ENCODE data around the gene PROSER2.

PROSER2 gene

DNA sequence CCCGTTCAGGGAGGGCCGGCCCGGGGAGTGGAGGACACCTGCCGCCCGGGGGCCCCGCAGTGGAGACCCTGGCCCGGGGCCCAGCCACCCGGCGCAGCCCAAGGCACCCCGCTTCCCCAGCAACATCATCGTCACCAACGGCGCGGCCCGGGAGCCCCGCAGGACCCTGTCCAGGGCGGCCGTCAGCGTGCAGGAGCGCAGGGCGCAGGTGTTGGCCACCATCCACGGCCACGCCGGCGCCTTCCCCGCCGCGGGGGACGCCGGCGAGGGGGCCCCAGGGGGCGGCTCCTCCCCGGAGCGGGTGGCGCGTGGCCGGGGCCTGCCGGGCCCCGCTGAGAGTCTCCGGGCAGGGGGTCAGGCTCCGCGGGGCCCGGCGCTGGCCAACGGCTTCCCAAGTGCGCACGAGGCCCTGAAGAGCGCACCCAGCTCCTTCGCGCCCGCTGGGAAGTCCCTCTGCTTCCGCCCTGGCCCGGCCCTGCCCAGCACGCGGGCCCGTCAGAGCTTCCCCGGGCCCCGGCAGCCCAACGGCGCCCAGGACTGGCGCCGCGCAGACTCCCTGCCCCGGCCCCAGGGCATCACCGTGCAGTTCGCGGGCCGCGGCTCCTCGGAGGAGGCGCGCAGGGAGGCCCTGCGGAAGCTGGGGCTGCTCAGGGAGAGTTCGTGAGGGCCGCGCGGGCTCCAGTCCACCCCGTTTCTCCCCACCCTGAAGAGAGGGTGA, 46.7 kb downstream of the PROSER2 start:
- DNase-seq = no peak

DNA sequence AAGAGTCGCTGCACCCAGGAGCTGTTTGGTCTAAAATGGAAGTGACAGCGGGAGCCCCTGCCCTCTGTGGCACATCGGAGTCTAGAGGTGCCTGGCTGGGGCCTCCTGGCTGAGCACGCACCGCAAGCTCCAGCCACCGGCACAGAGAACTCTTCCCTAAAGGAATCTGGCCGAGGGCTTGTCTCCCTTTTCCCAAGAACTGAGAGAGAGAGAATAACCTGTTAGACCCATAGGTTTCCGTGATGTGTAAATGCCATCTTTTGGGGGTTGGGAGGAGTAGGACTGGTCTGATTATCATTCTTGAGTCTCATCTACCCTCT, 47.3 kb downstream of the PROSER2 start:
- no peak for DNase-seq

GRCh38 chr10:11870900-11871400, 47.8 kb downstream of the PROSER2 start:
- no peak for DNase-seq

DNA sequence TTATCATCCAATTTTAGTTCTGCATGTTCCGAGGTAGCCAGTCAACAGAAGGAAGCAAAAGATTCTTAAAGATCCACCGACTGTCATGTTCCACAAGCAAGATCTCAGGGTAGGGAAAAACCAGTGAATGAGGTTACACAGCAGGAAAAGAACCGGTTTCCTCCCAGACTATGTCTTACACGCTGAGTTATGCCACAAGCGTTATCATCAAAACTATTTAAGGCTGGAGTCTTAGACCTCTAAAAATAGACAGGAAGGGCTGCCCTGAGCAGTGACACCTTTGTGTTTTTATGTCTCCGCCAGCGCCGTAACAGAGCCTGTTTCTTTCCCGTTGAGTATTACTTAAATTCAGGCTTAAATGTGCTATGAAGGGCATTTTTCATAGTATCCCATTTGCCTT, 48.3 kb downstream of the PROSER2 start:
- DNase-seq = peak; percentile 9

GRCh38 chr10:11874568-11875493, 51.7 kb downstream of the PROSER2 start:
- peak; percentile 26 for DNase-seq

- no peak for DNase-seq
Measured at GRCh38 chr10:11875494-11876281, 52.5 kb downstream of the PROSER2 start.

DNA sequence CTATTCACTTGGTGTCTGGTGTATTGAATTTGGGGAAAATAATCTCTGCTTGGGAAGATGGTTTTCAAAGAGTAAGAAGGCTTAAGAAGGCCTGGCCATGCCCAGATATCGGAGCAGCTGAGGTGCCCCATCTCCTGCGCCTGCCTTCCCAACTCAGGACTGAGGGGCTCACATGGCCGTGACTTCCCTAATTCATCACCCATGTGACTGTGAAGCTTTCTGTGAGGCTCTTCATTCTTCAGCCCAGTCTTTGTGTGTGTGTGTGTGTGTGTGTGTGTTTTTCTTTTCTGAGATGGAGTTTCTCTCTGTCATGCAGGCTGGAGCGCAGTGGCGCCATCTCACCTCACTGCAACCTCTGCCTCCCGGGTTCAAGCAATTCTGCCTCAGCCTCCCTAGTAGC, 53.2 kb downstream of the PROSER2 start:
- DNase-seq = no peak

DNA sequence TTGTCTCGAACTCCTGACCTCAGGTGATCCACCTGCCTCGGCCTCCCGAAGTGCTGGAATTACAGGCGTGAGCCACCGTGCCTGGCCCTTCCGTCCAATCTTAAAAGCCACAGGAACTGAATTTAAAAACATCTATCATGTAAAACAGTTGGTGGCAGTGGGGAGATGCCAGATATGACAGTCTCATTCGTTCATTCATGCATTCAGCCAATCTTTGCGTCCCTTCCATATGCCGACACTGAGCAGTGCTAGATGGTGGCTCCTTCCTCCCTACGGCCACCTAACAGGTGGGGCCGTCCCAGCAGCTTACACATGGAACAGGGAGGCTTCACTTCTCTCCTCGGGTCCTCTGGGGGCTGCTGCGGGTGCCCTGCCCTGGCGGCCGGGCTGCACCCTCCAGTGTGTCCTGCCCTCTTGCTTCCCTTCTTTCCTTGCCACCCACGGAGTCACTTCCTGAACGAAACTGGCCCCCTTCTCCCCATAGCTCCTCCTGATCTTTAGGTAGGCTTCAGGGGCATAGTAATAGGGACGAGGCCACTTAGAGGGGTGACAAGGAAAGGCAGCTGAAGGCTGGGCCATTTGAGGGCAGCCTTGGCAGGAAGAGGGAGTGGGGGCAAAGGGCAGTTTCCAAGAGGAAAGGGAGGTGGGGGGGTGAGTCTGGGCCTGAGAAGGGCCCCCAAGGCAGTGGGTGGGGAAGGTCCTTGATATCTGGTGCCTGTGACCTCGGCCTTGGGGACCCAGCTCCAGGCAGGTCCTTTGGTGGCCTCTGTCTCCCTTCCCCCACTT, 53.8 kb downstream of the PROSER2 start:
- DNase-seq = no peak

DNA sequence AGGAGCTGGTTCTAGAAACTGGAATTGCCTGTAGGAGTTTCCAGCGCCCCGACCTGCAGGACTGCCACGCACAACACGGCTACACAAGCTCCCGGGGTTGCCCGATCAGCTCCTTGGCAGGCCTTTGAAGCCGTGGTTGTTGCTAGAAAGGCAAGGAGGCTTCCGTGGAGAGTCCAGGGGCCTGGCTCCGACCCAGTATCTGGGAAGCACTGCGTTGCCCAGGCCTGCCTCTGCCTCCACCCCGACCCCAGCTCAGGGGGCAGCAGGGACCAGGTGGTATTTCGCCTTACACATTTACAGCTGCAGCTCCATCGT, 54.4 kb downstream of the PROSER2 start:
- DNase-seq = no peak

DNA sequence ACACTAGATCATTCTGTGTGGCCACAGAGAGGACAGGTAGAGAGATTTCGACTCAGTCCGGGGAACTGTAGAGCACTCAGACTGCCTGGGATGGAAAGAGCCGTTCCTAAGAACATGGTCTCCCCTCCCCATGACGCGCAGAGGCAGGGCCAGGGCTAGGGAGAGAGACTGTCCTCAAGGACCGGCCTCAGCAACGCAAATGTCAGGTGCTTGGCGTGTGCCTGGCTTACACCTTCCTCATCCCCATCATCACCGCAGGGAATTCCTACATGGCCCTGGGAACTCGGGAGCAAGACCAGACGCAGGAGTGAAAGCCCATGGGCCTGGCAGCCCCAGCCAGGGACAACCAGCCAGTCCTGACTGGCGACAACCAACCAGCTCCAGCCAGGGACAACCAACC, 55.6 kb downstream of the PROSER2 start:
- no peak for DNase-seq

DNA sequence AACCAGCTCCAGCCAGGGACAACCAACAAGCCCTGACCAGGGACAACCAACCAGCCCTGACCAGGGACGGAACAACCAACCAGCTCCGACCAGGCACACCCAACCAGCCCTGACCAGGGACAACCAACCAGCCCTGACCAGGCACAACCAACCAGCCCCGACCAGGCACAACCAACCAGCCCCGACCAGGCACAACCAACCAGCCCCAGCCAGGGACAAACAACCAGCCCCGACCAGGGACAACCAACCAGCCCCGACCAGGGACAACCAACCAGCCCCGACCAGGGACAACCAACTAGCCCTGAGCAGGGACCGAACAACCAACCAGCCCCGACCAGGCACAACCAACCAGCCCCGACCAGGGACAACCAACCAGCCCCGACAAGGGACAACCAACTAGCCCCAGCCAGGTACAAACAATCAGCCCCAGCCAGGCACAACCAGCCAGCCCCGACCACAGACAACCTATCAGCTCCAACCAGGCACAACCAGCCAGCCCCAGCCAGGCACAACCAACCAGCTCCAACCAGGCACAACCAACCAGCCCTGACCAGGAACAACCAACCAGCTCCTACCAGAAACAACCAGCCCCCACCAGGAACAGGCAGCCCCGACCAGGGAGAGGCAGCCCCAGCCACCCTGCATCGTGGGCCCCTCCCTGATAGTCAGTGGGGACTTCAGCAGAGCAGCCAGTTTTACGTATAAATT, 56.4 kb downstream of the PROSER2 start:
- DNase-seq = no peak

DNA sequence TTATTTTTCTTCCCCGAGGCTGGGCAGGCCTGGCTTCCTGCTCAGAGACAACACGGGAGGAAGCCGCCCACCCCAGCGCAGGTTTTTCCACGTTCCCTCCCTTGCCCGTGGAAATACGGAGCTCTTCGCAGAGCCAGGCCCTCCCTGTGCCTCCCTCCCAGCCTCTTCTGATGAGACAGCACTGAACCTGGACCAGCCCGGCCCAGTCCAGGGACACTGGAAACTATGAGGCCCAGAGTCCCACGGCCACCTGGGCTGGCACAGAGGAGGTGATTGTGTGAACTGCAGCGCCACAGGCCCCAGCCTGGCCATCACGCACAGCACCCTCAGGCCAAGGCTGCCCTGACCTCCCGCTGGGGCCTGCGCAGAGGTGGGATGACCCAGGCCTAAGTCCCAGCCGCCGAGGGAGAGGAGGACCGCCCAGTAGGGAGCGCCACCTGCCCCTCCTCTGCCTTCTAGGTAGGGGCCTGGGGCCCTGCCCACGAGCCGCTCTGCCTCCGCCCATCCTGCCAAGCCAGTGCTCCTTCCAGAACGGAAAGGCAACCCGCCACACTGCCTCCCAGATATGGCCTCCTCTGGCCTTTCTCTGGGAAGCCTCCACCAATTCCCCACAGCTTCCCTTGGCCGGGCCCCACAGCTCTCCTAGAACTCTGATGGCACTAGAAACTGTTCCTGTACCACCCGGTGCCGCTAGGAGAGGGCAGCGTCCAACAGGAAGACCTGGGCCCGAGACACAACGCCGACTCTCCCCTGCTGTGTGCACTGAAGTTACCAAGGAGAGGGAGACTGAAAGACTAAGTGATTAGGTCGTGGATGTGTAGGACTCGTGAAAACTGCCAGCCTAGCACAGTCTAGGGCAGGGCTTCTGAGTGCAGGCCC, 57.2 kb downstream of the PROSER2 start:
- no peak for DNase-seq

DNA sequence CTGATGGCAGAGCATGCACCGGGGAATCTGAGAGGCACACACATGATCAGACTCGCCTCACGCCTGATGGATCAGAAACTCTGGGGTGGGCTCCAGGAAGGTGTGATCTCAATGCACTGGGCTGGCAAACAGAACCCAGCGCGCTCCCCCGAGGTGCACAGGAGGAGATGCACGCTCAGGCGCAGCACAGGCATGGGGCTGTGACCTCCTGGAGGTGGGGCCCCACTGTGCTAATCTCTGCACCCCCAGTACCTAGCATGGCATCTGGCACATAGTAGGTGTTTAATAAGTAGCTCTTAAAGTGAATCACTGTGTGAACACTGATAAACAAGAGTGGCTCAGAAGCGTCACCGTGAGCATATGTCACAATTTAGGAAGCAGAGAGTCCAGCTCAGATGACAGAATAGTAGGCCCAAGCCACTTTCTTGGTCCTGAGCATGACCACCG, 57.9 kb downstream of the PROSER2 start:
- no peak for DNase-seq

DNA sequence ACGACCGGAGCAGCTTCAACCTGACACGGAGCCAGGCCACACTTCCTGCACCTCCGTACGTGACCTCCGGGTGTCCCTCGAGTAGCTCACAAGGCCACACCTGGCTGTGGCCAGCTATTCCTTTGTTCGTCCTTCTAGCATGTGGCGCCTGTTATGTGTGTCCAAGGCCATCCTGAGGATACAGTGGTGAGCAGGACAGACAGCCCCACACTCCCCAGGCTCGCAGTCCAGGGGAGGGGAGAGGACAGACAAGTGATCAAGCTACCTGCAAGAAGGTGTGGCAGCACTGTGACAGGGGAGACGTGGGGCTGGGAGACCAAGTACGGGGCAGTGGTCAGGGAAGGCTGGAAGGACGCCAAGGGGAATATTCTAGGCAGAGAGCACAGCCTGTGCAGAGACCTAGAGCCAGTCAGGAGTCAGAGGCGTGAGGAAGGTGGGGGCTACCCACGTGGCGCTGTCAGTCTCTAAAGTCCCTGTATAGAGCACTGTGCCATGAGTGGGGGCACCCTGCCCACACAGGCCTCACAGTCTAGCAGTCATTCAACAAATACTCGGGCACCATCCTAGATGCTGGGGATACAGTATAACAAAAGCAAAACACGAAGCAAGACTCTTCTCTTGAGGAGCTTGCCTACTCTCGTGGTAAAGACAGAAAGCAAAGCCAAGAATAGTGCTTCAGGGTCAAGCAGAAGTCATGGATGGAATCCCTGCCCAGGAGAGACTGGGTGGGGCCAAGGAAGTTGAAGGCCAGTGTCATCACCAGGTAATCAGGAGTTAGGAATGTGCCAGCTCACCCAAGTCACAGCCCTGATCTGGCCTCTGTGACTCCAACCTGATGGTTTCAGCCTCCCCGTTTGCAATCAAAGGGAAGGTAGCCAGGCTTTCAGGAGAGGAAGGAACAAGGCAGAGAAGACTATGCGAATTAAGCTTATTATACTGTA, 58.6 kb downstream of the PROSER2 start:
- no peak for DNase-seq

- DNase-seq = no peak
Measured at GRCh38 chr10:11882646-11883375, 59.7 kb downstream of the PROSER2 start.

DNA sequence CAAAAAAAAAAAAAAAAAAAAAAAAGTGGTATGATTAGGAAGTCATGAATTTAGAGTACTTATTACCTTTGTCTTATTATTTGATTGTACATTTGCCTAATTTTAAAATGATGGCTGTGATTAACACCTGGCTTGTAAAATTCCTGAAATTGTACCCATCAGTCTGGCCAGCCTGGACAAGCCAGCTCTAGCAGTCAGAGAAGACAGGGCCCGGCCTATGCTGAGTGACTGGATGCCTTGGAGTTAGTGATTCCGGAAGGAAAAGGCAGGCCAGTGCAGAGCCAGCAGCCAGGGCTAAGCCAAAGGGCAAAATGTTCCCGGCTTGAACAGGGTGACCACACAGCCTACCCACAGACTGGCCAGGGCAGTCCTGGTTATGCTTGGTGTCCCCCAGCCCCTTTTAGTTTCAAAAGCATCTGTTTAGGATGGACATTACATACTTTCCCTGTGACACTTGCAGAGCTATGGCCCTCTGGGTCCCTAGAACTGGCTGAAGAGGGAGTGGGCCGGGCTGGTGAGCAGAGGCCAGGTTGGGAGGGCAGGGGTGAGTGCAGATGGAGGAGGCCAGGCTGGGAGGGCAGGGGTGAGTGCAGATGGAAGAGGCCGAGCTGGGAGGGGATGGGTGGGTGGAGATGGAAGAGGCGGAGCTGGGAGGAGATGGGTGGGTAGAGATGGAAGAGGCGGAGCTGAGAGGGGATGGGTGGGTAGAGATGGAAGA, 61.7 kb downstream of the PROSER2 start:
- DNase-seq = no peak

DNA sequence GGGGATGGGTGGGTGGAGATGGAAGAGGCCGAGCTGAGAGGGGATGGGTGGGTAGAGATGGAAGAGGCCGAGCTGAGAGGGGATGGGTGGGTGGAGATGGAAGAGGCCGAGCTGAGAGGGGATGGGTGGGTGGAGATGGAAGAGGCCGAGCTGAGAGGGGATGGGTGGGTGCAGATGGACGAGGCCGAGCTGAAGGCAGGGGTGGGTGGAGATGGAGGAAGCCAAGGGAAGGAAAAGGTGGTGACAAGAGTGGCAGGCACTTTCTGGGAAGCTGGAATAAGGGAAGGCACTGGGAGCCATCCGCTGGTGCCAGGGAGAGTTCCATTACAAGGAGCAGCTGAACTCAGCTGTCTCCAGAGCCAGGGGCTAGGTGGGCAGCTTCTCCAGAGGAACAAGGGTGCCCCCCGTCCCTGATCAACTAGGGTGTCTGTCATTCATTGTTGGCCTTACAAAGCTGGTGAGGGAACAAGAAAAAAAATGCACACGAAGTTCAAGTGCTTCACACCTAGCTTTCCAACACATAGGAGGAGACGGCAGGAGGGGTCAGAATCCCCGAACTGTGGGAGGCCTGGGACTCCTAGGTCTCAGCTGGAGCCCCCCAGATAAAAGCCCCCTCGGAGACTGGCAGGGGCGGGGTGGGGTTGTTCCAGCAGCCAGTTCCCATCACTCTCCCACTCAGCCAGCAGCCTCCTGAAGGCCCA, 62.4 kb downstream of the PROSER2 start:
- DNase-seq = no peak

GRCh38 chr10:11886138-11886474, 63.0 kb downstream of the PROSER2 start:
- DNase-seq = no peak
